ENCODE results near the gene TNFRSF25. TPM values are rescaled to one million over a fixed set of nuclear protein-coding genes. Genes with fewer than 3 reads are reported as not detected.

The TNFRSF25 gene
- total and polyA plus RNA-seq, 2 of the 8 experiments (the other 6 are each of a cell fraction or from before 2014, with no cell fraction given) = 10.7 to 19.5 TPM

GRCh38 chr1:6515771-6516170 is 49.8 kb upstream of the TNFRSF25 start:
- H3K27ac ChIP-seq (ENCODE audit: low read depth, low read length) = no peak overlapping the region
- H3K4ac ChIP-seq (replicated peaks; ENCODE audit: insufficient read length, low read depth, low read length) = no peak overlapping the region
- H3K36me3 ChIP-seq (ENCODE audit: control insufficient read depth in 2 of 4, insufficient read depth in 4 of 4, low read length in 3 of 4) = no peaks in the 10 kb centered on the region
- H3K4me1 ChIP-seq (replicated peaks in 1 of 4; ENCODE audit: control insufficient read depth in 3 of 4, insufficient read depth in 4 of 4, low read length in 3 of 4) = peaks cover 5 to 11% (median 7%) of the 10 kb centered on the region in 4 experiments
- H2AK5ac ChIP-seq (ENCODE audit: low read depth, low read length) = no peak overlapping the region
- H3K23ac ChIP-seq (ENCODE audit: insufficient read length) = no peak overlapping the region
- H3K18ac ChIP-seq (ENCODE audit: extremely low read depth, low read length) = no peak overlapping the region
- no peak overlapping the region for H2BK20ac ChIP-seq (ENCODE audit: low read length)
- H3K27me3 ChIP-seq (replicated peaks in 1 of 4; ENCODE audit: control insufficient read depth in 3 of 4, extremely low read depth in 1 of 4, insufficient read depth in 3 of 4, low read length in 3 of 4) = no peaks in the 10 kb centered on the region
- FAIRE-seq (no peak), DNase-seq (ENCODE audit: low read depth in 1 of 2, low spot score in 2 of 2) (no peak)
- H4K8ac ChIP-seq (ENCODE audit: extremely low read depth, insufficient read depth, low read length) = no peak overlapping the region
- H3K9me3 ChIP-seq (ENCODE audit: insufficient read depth in 2 of 2, low read depth in 1 of 2, low read length in 1 of 2) = no peaks in the 10 kb centered on the region
- no peak overlapping the region for H2BK5ac ChIP-seq (ENCODE audit: low read depth, low read length)
- ChIA-PET POLR2A (ENCODE audit: partially characterized antibody) (no interaction called here), CTCF (ENCODE audit: partially characterized antibody) (interaction anchor here (4.2 kb wide), 1 partner anchor 8 kb away, joined by 19 read pairs; no protein-coding TSS in a partner anchor)
- H3K4me2 ChIP-seq (ENCODE audit: insufficient read depth in 1 of 2, low read depth in 2 of 2, low read length in 2 of 2) = no peak overlapping the region
- H2BK12ac ChIP-seq (ENCODE audit: low read depth, low read length) = no peak overlapping the region
- no peak overlapping the region for H2BK15ac ChIP-seq (ENCODE audit: low read length)
- H3K4me3 ChIP-seq (ENCODE audit: extremely low read depth in 1 of 4, insufficient read depth in 2 of 4, low read depth in 3 of 4, low read length in 4 of 4) = no peak overlapping the region
- no peaks in the 10 kb centered on the region for H3K79me1 ChIP-seq (ENCODE audit: low read depth, low read length)
- no peak overlapping the region for H3K14ac ChIP-seq (ENCODE audit: insufficient read length)
- no peak overlapping the region for H3K56ac ChIP-seq (replicated peaks; ENCODE audit: insufficient read length, low read depth, low read length)
- no peak overlapping the region for H4K5ac ChIP-seq (ENCODE audit: insufficient read length, low read depth, low read length)
- TF ChIP-seq CTBP2 (IDR thresholded peaks at IDR 0.05; ENCODE audit: borderline replicate concordance, insufficient read depth, insufficient read length, low read length) = no peak
- TF ChIP-seq BACH1 (IDR thresholded peaks at IDR 0.05; ENCODE audit: low read length) = no peak
- no peak for TF ChIP-seq CHD1 (IDR thresholded peaks at IDR 0.05; ENCODE audit: low read depth, low read length)
- no peak for TF ChIP-seq ZNF274 (IDR thresholded peaks at IDR 0.05; ENCODE audit: borderline replicate concordance, extremely low read depth, low read length)
- TF ChIP-seq TAF7 (optimal IDR thresholded peaks at IDR 0.05; ENCODE audit: borderline replicate concordance, low read depth, low read length) = no peak
- TF ChIP-seq ASH2L (IDR thresholded peaks at IDR 0.05; ENCODE audit: low read length) = no peak
- no peak for TF ChIP-seq RAD21 (IDR thresholded peaks at IDR 0.05 in 1 of 2, conservative IDR thresholded peaks at IDR 0.05 in 1 of 2; ENCODE audit: low read depth in 2 of 2, low read length in 2 of 2)
- TF ChIP-seq KDM5A (IDR thresholded peaks at IDR 0.05; ENCODE audit: low read length) = no peak
- TF ChIP-seq CTCF (IDR thresholded peaks at IDR 0.05; ENCODE audit: control extremely low read depth in 1 of 3, insufficient read depth in 1 of 3, low read depth in 1 of 3, low read length in 3 of 3) = no peak
- H2AFZ ChIP-seq (ENCODE audit: low read length) = no peak overlapping the region
- H4K20me1 ChIP-seq (replicated peaks in 1 of 2; ENCODE audit: control insufficient read depth in 1 of 2, insufficient read depth in 2 of 2, low read length in 2 of 2) = no peaks in the 10 kb centered on the region
- 85% methylated on average over 4 of the region's 4 CpGs; no CpG with 5 or more reads in 1 of the 2 experiments for WGBS, 2 experiments (ENCODE audit: extremely low coverage in 1 of 2, insufficient coverage in 1 of 2, insufficient read length in 1 of 2, insufficient replicate concordance in 2 of 2, low coverage in 1 of 2, low lambda C conversion rate in 2 of 2, missing lambda C conversion rate in 1 of 2)
- H4K91ac ChIP-seq (replicated peaks; ENCODE audit: insufficient read length, low read length) = no peak overlapping the region
- H3K9ac ChIP-seq (replicated peaks in 1 of 4; ENCODE audit: extremely low read depth in 1 of 4, low read depth in 3 of 4, low read length in 3 of 4) = no peak overlapping the region
- H3K79me2 ChIP-seq (ENCODE audit: control insufficient read depth in 1 of 2, insufficient read depth in 2 of 2, low read length in 2 of 2) = no peaks in the 10 kb centered on the region
- H3K23me2 ChIP-seq (ENCODE audit: low read depth, low read length) = no peaks in the 10 kb centered on the region
- no peak overlapping the region for H2BK120ac ChIP-seq (replicated peaks; ENCODE audit: low read depth, low read length)

Measured in H1 (cell line).